ENCODE results near the gene ZFAND5.

GRCh38 chr9:72326641-72327040 lies 38.4 kb downstream of the ZFAND5 start:
- TF ChIP-seq CTCF (IDR thresholded peaks at IDR 0.05) (no peak), POLR2AphosphoS5 (IDR thresholded peaks at IDR 0.05) (no peak), POLR2A (IDR thresholded peaks at IDR 0.05) (no peak)
